Measurements from ENCODE around the gene TLE6.

TLE6 gene

DNA sequence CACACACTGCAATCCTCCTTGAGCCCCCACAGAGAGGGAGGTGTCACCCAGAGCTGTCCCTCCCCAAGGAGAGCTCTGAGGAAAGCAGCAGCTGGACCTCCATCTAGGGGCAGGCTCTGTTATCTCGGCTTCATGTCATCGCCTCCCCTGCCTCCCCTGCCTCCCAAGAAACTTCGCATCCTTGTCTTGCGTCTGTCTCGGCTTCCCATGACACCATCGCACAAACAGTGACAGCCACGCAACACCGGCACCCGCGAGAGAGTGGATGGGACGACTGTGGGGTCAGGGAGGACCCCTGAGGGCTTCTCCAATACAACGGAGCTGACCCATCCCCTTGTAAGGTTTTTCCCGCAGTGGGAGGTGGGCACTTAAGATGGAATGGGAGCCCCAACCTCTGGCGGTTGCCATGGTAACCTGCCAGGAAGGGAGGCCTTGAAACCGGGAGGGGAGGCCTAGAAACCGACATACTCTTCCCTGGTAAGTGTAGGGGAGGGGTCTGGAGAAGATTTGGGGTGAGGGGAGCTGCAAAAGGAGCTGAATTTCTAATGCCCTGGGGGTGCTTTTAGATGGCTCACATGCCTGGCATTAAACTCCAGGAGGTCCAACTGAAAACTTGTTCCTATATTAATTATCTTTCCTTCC is 35.4 kb downstream of the TLE6 start:
- Histone ChIP-seq H3K4me1 (ENCODE audit: insufficient read depth, low read length, poor library complexity, severe bottlenecking) (no peaks in the 10 kb centered on the region), H3K9ac (ENCODE audit: low read depth, low read length, poor library complexity, severe bottlenecking) (no peak overlapping the region), H4K20me1 (ENCODE audit: insufficient read depth, low read length, poor library complexity, severe bottlenecking) (no peaks in the 10 kb centered on the region), H3F3A (ENCODE audit: low read depth) (no peaks in the 10 kb centered on the region), H3K36me3 (ENCODE audit: insufficient read depth, low read length) (no peaks in the 10 kb centered on the region), H3K27me3 (ENCODE audit: insufficient read depth, low read length, poor library complexity, severe bottlenecking) (no peaks in the 10 kb centered on the region), H3K9me3 (ENCODE audit: insufficient read depth, low read depth, low read length) (no peaks in the 10 kb centered on the region), H3K4me3 (ENCODE audit: low read length, poor library complexity, severe bottlenecking) (no peak overlapping the region), H3K9me2 (replicated peaks; ENCODE audit: low read depth, low read length) (no peaks in the 10 kb centered on the region), H2AFZ (ENCODE audit: low read length) (no peak overlapping the region), H3K79me2 (ENCODE audit: insufficient read depth, low read length) (no peaks in the 10 kb centered on the region), H3K4me2 (ENCODE audit: low read depth, low read length, poor library complexity, severe bottlenecking) (no peak overlapping the region)
- TF ChIP-seq EZH2phosphoT487 (IDR thresholded peaks at IDR 0.05; ENCODE audit: borderline replicate concordance): no peak
- TF ChIP-seq, protein P1, sequence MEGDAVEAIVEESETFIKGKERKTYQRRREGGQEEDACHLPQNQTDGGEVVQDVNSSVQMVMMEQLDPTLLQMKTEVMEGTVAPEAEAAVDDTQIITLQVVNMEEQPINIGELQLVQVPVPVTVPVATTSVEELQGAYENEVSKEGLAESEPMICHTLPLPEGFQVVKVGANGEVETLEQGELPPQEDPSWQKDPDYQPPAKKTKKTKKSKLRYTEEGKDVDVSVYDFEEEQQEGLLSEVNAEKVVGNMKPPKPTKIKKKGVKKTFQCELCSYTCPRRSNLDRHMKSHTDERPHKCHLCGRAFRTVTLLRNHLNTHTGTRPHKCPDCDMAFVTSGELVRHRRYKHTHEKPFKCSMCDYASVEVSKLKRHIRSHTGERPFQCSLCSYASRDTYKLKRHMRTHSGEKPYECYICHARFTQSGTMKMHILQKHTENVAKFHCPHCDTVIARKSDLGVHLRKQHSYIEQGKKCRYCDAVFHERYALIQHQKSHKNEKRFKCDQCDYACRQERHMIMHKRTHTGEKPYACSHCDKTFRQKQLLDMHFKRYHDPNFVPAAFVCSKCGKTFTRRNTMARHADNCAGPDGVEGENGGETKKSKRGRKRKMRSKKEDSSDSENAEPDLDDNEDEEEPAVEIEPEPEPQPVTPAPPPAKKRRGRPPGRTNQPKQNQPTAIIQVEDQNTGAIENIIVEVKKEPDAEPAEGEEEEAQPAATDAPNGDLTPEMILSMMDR (conservative IDR thresholded peaks at IDR 0.05; ENCODE audit: low read length): no peak

DNA sequence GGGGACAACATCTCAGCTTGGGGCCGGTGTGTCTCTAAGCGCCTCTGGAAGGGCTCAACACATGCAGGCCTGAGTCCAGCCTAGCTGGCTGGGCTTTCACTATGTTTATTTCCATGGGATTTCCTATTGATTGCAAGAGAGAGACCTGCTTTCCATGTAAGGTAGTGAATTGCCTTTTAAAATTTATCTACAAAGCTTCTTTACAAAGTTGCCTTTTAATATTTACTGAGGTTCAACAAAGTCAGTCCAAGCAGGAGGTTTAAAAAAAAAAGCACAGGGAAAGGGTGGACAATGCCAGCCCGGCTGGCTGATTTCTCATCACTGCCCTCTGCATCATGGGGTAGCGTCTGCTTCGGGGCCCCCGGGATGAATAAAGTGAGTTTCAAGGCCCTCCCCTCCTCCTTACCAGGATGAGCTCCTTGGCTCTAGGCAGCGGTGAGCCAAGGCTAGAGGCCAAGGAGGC is 35.9 kb downstream of the TLE6 start:
- TF ChIP-seq, protein P1 (conservative IDR thresholded peaks at IDR 0.05; ENCODE audit: low read length): no peak
- TF ChIP-seq EZH2phosphoT487 (IDR thresholded peaks at IDR 0.05; ENCODE audit: borderline replicate concordance): no peak
- Histone ChIP-seq H3K4me3 (ENCODE audit: low read length, poor library complexity, severe bottlenecking) (no peak overlapping the region), H3K9me2 (replicated peaks; ENCODE audit: low read depth, low read length) (no peaks in the 10 kb centered on the region), H4K20me1 (ENCODE audit: insufficient read depth, low read length, poor library complexity, severe bottlenecking) (no peaks in the 10 kb centered on the region), H3K4me2 (ENCODE audit: low read depth, low read length, poor library complexity, severe bottlenecking) (no peak overlapping the region), H3K79me2 (ENCODE audit: insufficient read depth, low read length) (no peaks in the 10 kb centered on the region), H3K27me3 (ENCODE audit: insufficient read depth, low read length, poor library complexity, severe bottlenecking) (no peaks in the 10 kb centered on the region), H2AFZ (ENCODE audit: low read length) (no peak overlapping the region), H3K9ac (ENCODE audit: low read depth, low read length, poor library complexity, severe bottlenecking) (no peak overlapping the region), H3K36me3 (ENCODE audit: insufficient read depth, low read length) (no peaks in the 10 kb centered on the region), H3F3A (ENCODE audit: low read depth) (no peaks in the 10 kb centered on the region), H3K4me1 (ENCODE audit: insufficient read depth, low read length, poor library complexity, severe bottlenecking) (no peaks in the 10 kb centered on the region), H3K9me3 (ENCODE audit: insufficient read depth, low read depth, low read length) (no peaks in the 10 kb centered on the region)

DNA sequence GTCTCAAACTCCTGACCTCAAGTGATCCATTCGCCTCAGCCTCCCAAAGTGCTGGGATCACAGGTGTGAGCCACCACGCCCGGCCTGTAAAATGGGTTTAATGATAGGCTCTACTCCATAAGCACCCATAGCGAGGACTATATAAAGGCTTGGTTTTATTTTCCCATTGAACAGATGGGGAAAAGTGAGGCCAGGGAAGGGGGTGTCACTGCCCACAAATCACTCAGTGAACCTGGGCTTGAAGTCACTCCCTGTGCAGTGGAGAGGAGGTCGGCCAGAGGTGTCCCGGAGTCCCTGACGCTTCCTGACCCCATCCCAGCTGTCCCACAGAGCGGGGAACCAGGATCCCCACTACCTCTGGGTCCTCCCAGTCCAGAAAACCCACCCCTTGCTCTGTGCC is 36.8 kb downstream of the TLE6 start:
- no peaks in the 10 kb centered on the region for H3K4me1 ChIP-seq (ENCODE audit: insufficient read depth, low read length, poor library complexity, severe bottlenecking)
- no peak overlapping the region for H3K9ac ChIP-seq (ENCODE audit: low read depth, low read length, poor library complexity, severe bottlenecking)
- no peak overlapping the region for H2AFZ ChIP-seq (ENCODE audit: low read length)
- H3K36me3 ChIP-seq (ENCODE audit: insufficient read depth, low read length): no peaks in the 10 kb centered on the region
- H3K4me3 ChIP-seq (ENCODE audit: low read length, poor library complexity, severe bottlenecking): no peak overlapping the region
- H3K27me3 ChIP-seq (ENCODE audit: insufficient read depth, low read length, poor library complexity, severe bottlenecking): no peaks in the 10 kb centered on the region
- no peak overlapping the region for H3K4me2 ChIP-seq (ENCODE audit: low read depth, low read length, poor library complexity, severe bottlenecking)
- H3K79me2 ChIP-seq (ENCODE audit: insufficient read depth, low read length): no peaks in the 10 kb centered on the region
- H3K9me3 ChIP-seq (ENCODE audit: insufficient read depth, low read depth, low read length): no peaks in the 10 kb centered on the region
- H3K9me2 ChIP-seq (replicated peaks; ENCODE audit: low read depth, low read length): no peaks in the 10 kb centered on the region
- H4K20me1 ChIP-seq (ENCODE audit: insufficient read depth, low read length, poor library complexity, severe bottlenecking): no peaks in the 10 kb centered on the region
- H3F3A ChIP-seq (ENCODE audit: low read depth): no peaks in the 10 kb centered on the region
- TF ChIP-seq EZH2phosphoT487 (IDR thresholded peaks at IDR 0.05; ENCODE audit: borderline replicate concordance): no peak
- TF ChIP-seq, protein P1 (conservative IDR thresholded peaks at IDR 0.05; ENCODE audit: low read length): no peak
